ENCODE results near the gene MPP7.

DNA sequence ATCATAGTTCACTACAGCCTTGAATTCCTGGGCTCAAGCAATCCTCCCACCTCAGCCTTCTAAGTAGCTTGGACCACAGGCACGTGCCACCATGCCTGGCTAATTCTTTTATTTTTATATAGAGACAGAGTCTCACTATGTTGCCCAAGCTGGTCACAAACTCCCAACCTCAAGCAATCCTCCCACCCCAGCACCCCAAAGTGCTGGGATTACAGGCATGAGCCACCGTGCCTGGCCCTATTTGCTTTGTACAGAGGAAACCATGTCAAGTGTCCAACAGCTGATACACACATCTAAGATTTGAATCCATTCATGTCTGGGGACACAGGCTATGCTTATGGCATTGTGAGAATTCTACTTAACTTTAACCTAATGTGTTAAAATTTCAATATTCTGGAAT, 29.9 kb upstream of the MPP7 start:
- TF ChIP-seq, protein P1, sequence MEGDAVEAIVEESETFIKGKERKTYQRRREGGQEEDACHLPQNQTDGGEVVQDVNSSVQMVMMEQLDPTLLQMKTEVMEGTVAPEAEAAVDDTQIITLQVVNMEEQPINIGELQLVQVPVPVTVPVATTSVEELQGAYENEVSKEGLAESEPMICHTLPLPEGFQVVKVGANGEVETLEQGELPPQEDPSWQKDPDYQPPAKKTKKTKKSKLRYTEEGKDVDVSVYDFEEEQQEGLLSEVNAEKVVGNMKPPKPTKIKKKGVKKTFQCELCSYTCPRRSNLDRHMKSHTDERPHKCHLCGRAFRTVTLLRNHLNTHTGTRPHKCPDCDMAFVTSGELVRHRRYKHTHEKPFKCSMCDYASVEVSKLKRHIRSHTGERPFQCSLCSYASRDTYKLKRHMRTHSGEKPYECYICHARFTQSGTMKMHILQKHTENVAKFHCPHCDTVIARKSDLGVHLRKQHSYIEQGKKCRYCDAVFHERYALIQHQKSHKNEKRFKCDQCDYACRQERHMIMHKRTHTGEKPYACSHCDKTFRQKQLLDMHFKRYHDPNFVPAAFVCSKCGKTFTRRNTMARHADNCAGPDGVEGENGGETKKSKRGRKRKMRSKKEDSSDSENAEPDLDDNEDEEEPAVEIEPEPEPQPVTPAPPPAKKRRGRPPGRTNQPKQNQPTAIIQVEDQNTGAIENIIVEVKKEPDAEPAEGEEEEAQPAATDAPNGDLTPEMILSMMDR (IDR thresholded peaks at IDR 0.05 in 4 of 5, conservative IDR thresholded peaks at IDR 0.05 in 1 of 5), result no peak
- TF ChIP-seq POLR2A (IDR thresholded peaks at IDR 0.05), result no peak

Data from gastrocnemius medialis (tissue), 4 donors.